Liver (tissue), 2 donors: ENCODE measurements around the gene CREB5.

Experiments used
- CTCF ChIP-seq: fragments of 150-350 bp; IDR thresholded peaks from 2 replicates; pipeline ENCODE4 v1.5.1; 2017; ENCODE audit warnings: improper control_type of control experiment, low read depth, low read length; ENCODE audit not compliant: missing input control
- REST ChIP-seq: IDR thresholded peaks from 2 replicates; pipeline ENCODE4 v1.6.1; 2016; ENCODE audit warnings: antibody characterized with exemption, mild to moderate bottlenecking
- donor health status: healthy.

GRCh38 chr7:28447071-28447470, 34.8 kb downstream of the CREB5 start:
- TF ChIP-seq CTCF (no peak), REST (no peak)
